IMR-90 (cell line): ENCODE measurements around the gene E2F4. TPM values are rescaled to one million over a fixed set of nuclear protein-coding genes. Genes with fewer than 3 reads are reported as not detected.
A peak's percentile ranks its signal among the peaks of the same experiment; 100 is the strongest.

ENCODE experiments used
- ATAC-seq: fragments of 200-7000 bp; cut with Tn5 transposase; 2 replicates; pipeline ENCODE4 v1.9.1; 2020; ENCODE audit warnings: low read depth, mild to moderate bottlenecking, moderate library complexity
- BruUV-seq: library from RNA; stranded (reverse); fragments of 400-500 nt; replicated peaks from 2 replicates; lab custom pipeline; 2021; lab: Mats Ljungman, UMichigan
- CTCF ChIA-PET: fragments of 300-600 bp; formaldehyde crosslinking; extraction: SDS; loops from one replicate; lab custom pipeline; 2021; ENCODE audit warnings: antibody characterized with exemption; lab: Yijun Ruan, JAX
- POLR2A ChIA-PET: fragments of 300-600 bp; sonication (Branson Sonifier 250); formaldehyde crosslinking; loops from one replicate; lab custom pipeline; 2022; ENCODE audit warnings: antibody characterized with exemption; ENCODE audit not compliant: unreplicated experiment; lab: Charles Lee
- DNase-seq: peaks from one replicate; pipeline ENCODE4 v3.0.0; 2013
- H2AFZ ChIP-seq: replicated peaks from 2 replicates; pipeline ENCODE3; 2013; ENCODE audit warnings: low read length, mild to moderate bottlenecking; ENCODE audit not compliant: poor library complexity
- H2AK5ac ChIP-seq: 2 replicates; pipeline ENCODE4 v1.6.1; 2013; ENCODE audit warnings: low read depth, low read length, inconsistent platforms
- H2AK9ac ChIP-seq: replicated peaks from 2 replicates; pipeline ENCODE3; 2013; ENCODE audit warnings: mild to moderate bottlenecking, low read depth, low read length, moderate library complexity; ENCODE audit not compliant: poor library complexity
- H2BK120ac ChIP-seq: 2 replicates; pipeline ENCODE4 v1.6.1; 2013; ENCODE audit warnings: low read depth, low read length, inconsistent platforms
- H2BK15ac ChIP-seq: 3 replicates; pipeline ENCODE4 v1.6.1; 2013; ENCODE audit warnings: low read depth, low read length, inconsistent platforms
- H2BK20ac ChIP-seq: 2 replicates; pipeline ENCODE4 v1.6.1; 2013; ENCODE audit warnings: low read depth, mild to moderate bottlenecking, inconsistent platforms, low read length, moderate library complexity
- H2BK5ac ChIP-seq: 2 replicates; pipeline ENCODE4 v1.6.1; 2013; ENCODE audit warnings: mild to moderate bottlenecking, low read depth, low read length, inconsistent platforms; ENCODE audit not compliant: poor library complexity, severe bottlenecking
- H3K14ac ChIP-seq: replicated peaks from 2 replicates; pipeline ENCODE4 v1.6.1; 2013; ENCODE audit warnings: low read depth, low read length, inconsistent platforms
- H3K18ac ChIP-seq: 2 replicates; pipeline ENCODE4 v1.6.1; 2013; ENCODE audit warnings: low read depth, low read length, control low read depth
- H3K23ac ChIP-seq: 2 replicates; pipeline ENCODE4 v1.6.1; 2013; ENCODE audit warnings: low read depth, low read length, inconsistent platforms
- H3K27ac ChIP-seq: 2 replicates; pipeline ENCODE4 v1.5.1; 2013; ENCODE audit warnings: mild to moderate bottlenecking, control low read depth, low read length; ENCODE audit not compliant: insufficient read depth
- H3K27me3 ChIP-seq: 2 replicates; pipeline ENCODE4 v1.6.1; 2013; ENCODE audit warnings: low read length; ENCODE audit not compliant: control insufficient read depth, insufficient read depth
- H3K36me3 ChIP-seq: 2 replicates; pipeline ENCODE4 v1.6.1; 2013; ENCODE audit warnings: low read length, mixed read lengths; ENCODE audit not compliant: control insufficient read depth, insufficient read depth
- H3K4ac ChIP-seq: 2 replicates; pipeline ENCODE4 v1.6.1; 2013; ENCODE audit warnings: low read depth, low read length, inconsistent platforms
- H3K4me1 ChIP-seq: 2 replicates; pipeline ENCODE4 v1.6.1; 2013; ENCODE audit warnings: low read length, mixed read lengths; ENCODE audit not compliant: control insufficient read depth, insufficient read depth
- H3K4me2 ChIP-seq: 2 replicates; pipeline ENCODE4 v1.6.1; 2013; ENCODE audit warnings: low read depth, mild to moderate bottlenecking, control low read depth, low read length, moderate library complexity
- H3K4me3 ChIP-seq: 2 replicates; pipeline ENCODE4 v1.5.1; 2013; ENCODE audit warnings: low read depth, mild to moderate bottlenecking, control low read depth, low read length, moderate library complexity; ENCODE audit not compliant: insufficient read depth
- H3K56ac ChIP-seq: 2 replicates; pipeline ENCODE4 v1.6.1; 2013; ENCODE audit warnings: low read length, inconsistent platforms; ENCODE audit not compliant: insufficient read depth; ENCODE audit errors: extremely low read depth
- H3K79me1 ChIP-seq, 2 experiments: 2 replicates each; pipeline ENCODE4 v1.6.1; 2013; ENCODE audit warnings: low read length in 2 of 2, inconsistent platforms in 1 of 2, low read depth in 1 of 2
- H3K9ac ChIP-seq: 2 replicates; pipeline ENCODE4 v1.6.1; 2013; ENCODE audit warnings: low read depth, low read length, control low read depth
- H3K9me1 ChIP-seq: 2 replicates; pipeline ENCODE4 v1.6.1; 2013; ENCODE audit warnings: low read length, inconsistent platforms; ENCODE audit not compliant: insufficient read depth
- H3K9me3 ChIP-seq: 2 replicates; pipeline ENCODE4 v1.6.1; 2013; ENCODE audit warnings: low read length; ENCODE audit not compliant: control insufficient read depth, insufficient read depth
- H4K20me1 ChIP-seq: 2 replicates; pipeline ENCODE4 v1.6.1; 2013; ENCODE audit warnings: low read length, inconsistent platforms; ENCODE audit not compliant: insufficient read depth
- H4K5ac ChIP-seq: 2 replicates; pipeline ENCODE4 v1.6.1; 2013; ENCODE audit warnings: mild to moderate bottlenecking, low read depth, low read length, control low read depth
- H4K8ac ChIP-seq, 2 experiments: 2 replicates each; pipeline ENCODE4 v1.6.1; 2013; ENCODE audit warnings: low read depth in 2 of 2, low read length in 2 of 2, control low read depth in 1 of 2, inconsistent platforms in 1 of 2
- H4K91ac ChIP-seq: 2 replicates; pipeline ENCODE4 v1.6.1; 2013; ENCODE audit warnings: low read depth, low read length, inconsistent platforms; ENCODE audit not compliant: insufficient read depth
- BHLHE40 ChIP-seq: fragments of 150-350 bp; IDR thresholded peaks from 2 replicates; pipeline ENCODE4 v1.6.1; 2016; ENCODE audit warnings: mild to moderate bottlenecking, low read depth, low read length
- CHD1 ChIP-seq: IDR thresholded peaks from 2 replicates; pipeline ENCODE4 v1.6.1; 2012; ENCODE audit warnings: low read depth, low read length, improper control_type of control experiment
- FOS ChIP-seq: fragments of 150-350 bp; IDR thresholded peaks from 2 replicates; pipeline ENCODE4 v1.6.1; 2016; ENCODE audit warnings: low read depth, low read length
- MAFK ChIP-seq: IDR thresholded peaks from 2 replicates; pipeline ENCODE4 v1.6.1; 2012; ENCODE audit warnings: low read depth, low read length, improper control_type of control experiment
- MAZ ChIP-seq: IDR thresholded peaks from 2 replicates; pipeline ENCODE4 v1.6.1; 2012; ENCODE audit warnings: low read depth, mild to moderate bottlenecking, low read length, improper control_type of control experiment, moderate library complexity, borderline replicate concordance
- MXI1 ChIP-seq: IDR thresholded peaks from 2 replicates; pipeline ENCODE4 v1.6.1; 2012; ENCODE audit warnings: low read depth, mild to moderate bottlenecking, low read length, moderate library complexity, borderline replicate concordance
- NFE2L2 ChIP-seq: fragments of 150-350 bp; IDR thresholded peaks from 2 replicates; pipeline ENCODE4 v1.6.1; 2016; ENCODE audit warnings: low read depth, mild to moderate bottlenecking, low read length
- POLR2A ChIP-seq: IDR thresholded peaks from 2 replicates; pipeline ENCODE4 v1.6.1; 2012; ENCODE audit warnings: mild to moderate bottlenecking, low read depth, low read length
- RAD21 ChIP-seq: IDR thresholded peaks from 2 replicates; pipeline ENCODE4 v1.6.1; 2012; ENCODE audit warnings: low read length, improper control_type of control experiment
- RFX5 ChIP-seq: IDR thresholded peaks from 2 replicates; pipeline ENCODE4 v1.8.0; 2012; ENCODE audit warnings: low read depth, mild to moderate bottlenecking, low read length, moderate library complexity
- SMC3 ChIP-seq: fragments of 150-350 bp; IDR thresholded peaks from 2 replicates; pipeline ENCODE4 v1.6.1; 2016; ENCODE audit warnings: low read depth, mild to moderate bottlenecking, antibody characterized with exemption, low read length, moderate library complexity
- WGBS, 2 experiments: methylation state at CpG; one replicate each; pipeline versions ENCODE4 v1.1.5 to v1.1.7; 2013; ENCODE audit warnings: missing lambda C conversion rate in 2 of 2; ENCODE audit not compliant: insufficient read length in 1 of 2; ENCODE audit errors: extremely low coverage in 2 of 2; 5-methylcytosine and 5-hydroxymethylcytosine counted together
- dilution Hi-C: fragments of 300-500 bp; cut with HindIII; formaldehyde crosslinking; loops from one replicate; pipeline ENCODE4 v1.14.3; 2018; ENCODE audit warnings: low sequenced_read_pairs; ENCODE audit not compliant: unreplicated experiment
- in situ Hi-C: fragments of 300-500 bp; cut with MboI; formaldehyde crosslinking; loops from 3 replicates; pipeline ENCODE4 v1.14.3; 2019; ENCODE audit warnings: low sequenced_read_pairs, inconsistent platforms, mixed read lengths
- intact Hi-C: fragments of 100-400 bp; cut with micrococcal nuclease; formaldehyde crosslinking; loops from 2 replicates; pipeline ENCODE4 v1.10.0; 2022
- polyA plus RNA-seq, 3 experiments: library from polyadenylated mRNA; depleted of rRNA; stranded (reverse); fragments of >200 nt; gene quantifications; 2 replicates each; pipeline ENCODE4 v1.2.3, GENCODE V29; 2012; ENCODE audit warnings: low replicate concordance in 1 of 3
- total RNA-seq: library from RNA; depleted of rRNA; stranded (reverse); fragments of >200 nt; gene quantifications from 2 replicates; pipeline ENCODE4 v1.2.3, GENCODE V29; 2012
- TF ChIP-seq, protein P1 (sequence below): fragments of 150-350 bp; IDR thresholded peaks from 2 replicates; pipeline ENCODE4 v1.6.1; 2016; ENCODE audit warnings: low read depth, mild to moderate bottlenecking, low read length, moderate library complexity, borderline replicate concordance
- TF ChIP-seq, protein P2 (sequence below): fragments of 150-350 bp; IDR thresholded peaks from 2 replicates; pipeline ENCODE4 v1.6.1; 2017; ENCODE audit warnings: mild to moderate bottlenecking, antibody characterized with exemption, low read length, low read depth
- TF ChIP-seq, protein P3 (sequence below): conservative IDR thresholded peaks from 2 replicates; pipeline ENCODE4 v1.5.1; 2012; ENCODE audit warnings: mild to moderate bottlenecking, low read depth, low read length, improper control_type of control experiment

The E2F4 gene
- total and polyA plus RNA-seq, 2 of the 4 experiments (the other 2 are of a cell fraction), result 63.4 to 103 TPM

GRCh38 chr16:67208154-67208896 lies 16.4 kb downstream of the E2F4 start:
- ATAC-seq, result no peak

More at GRCh38 chr16:67208154-67208896, 16.4 kb downstream of the E2F4 start:
- Histone ChIP-seq H3K4me2 (no peak overlapping the region), H3K4ac (peak overlapping the region; percentile 2; the same call in 1 of the 2 replicates), H3K9ac (no peak overlapping the region), H3K18ac (no peak overlapping the region), H2BK5ac (no peak overlapping the region), H2AFZ (peak overlapping the region; percentile 8), H3K27ac (no peak overlapping the region), H3K4me1 (peaks cover 8% of the 10 kb centered on the region), H3K79me1 (peaks cover 0 to 9% of the 10 kb centered on the region in 2 experiments; a peak in 1 of 4 replicates), H2BK20ac (no peak overlapping the region), H3K4me3 (no peak overlapping the region), H3K56ac (no peak overlapping the region), H3K36me3 (peaks cover 9% of the 10 kb centered on the region), H4K91ac (no peak overlapping the region), H2AK9ac (peak overlapping the region; percentile 70), H3K14ac (peak overlapping the region; percentile 53), H4K8ac (no peak overlapping the region), H3K23ac (no peak overlapping the region), H3K9me1 (peaks cover 20% of the 10 kb centered on the region), H2AK5ac (peak overlapping the region; percentile 3; the same call in 1 of the 2 replicates), H2BK120ac (no peak overlapping the region), H3K27me3 (no peaks in the 10 kb centered on the region), H2BK15ac (no peak overlapping the region), H4K5ac (no peak overlapping the region), H4K20me1 (0 out of 2 replicates have a peak, but pooled peaks cover 6% of the 10 kb centered on the region), H3K9me3 (no peaks in the 10 kb centered on the region)
- WGBS, 2 experiments, result no CpG with 5 or more reads among the region's 11 CpGs
- BruUV-seq, result no TSS peak
- in situ Hi-C loops (no loop called here), dilution Hi-C loops (no loop called here), intact Hi-C loops (no loop called here)
- POLR2A ChIA-PET, result no interaction called here
- TF ChIP-seq BHLHE40, result no peak
- TF ChIP-seq, protein P1, sequence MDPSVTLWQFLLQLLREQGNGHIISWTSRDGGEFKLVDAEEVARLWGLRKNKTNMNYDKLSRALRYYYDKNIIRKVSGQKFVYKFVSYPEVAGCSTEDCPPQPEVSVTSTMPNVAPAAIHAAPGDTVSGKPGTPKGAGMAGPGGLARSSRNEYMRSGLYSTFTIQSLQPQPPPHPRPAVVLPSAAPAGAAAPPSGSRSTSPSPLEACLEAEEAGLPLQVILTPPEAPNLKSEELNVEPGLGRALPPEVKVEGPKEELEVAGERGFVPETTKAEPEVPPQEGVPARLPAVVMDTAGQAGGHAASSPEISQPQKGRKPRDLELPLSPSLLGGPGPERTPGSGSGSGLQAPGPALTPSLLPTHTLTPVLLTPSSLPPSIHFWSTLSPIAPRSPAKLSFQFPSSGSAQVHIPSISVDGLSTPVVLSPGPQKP, result no peak
- TF ChIP-seq MAFK, result no peak
- no peak for TF ChIP-seq FOS
- no peak for TF ChIP-seq SMC3
- TF ChIP-seq RFX5, result no peak
- TF ChIP-seq, protein P2, sequence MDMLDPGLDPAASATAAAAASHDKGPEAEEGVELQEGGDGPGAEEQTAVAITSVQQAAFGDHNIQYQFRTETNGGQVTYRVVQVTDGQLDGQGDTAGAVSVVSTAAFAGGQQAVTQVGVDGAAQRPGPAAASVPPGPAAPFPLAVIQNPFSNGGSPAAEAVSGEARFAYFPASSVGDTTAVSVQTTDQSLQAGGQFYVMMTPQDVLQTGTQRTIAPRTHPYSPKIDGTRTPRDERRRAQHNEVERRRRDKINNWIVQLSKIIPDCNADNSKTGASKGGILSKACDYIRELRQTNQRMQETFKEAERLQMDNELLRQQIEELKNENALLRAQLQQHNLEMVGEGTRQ, result no peak
- TF ChIP-seq RAD21, result no peak
- TF ChIP-seq POLR2A, result no peak
- TF ChIP-seq CHD1, result no peak
- TF ChIP-seq, protein P3, sequence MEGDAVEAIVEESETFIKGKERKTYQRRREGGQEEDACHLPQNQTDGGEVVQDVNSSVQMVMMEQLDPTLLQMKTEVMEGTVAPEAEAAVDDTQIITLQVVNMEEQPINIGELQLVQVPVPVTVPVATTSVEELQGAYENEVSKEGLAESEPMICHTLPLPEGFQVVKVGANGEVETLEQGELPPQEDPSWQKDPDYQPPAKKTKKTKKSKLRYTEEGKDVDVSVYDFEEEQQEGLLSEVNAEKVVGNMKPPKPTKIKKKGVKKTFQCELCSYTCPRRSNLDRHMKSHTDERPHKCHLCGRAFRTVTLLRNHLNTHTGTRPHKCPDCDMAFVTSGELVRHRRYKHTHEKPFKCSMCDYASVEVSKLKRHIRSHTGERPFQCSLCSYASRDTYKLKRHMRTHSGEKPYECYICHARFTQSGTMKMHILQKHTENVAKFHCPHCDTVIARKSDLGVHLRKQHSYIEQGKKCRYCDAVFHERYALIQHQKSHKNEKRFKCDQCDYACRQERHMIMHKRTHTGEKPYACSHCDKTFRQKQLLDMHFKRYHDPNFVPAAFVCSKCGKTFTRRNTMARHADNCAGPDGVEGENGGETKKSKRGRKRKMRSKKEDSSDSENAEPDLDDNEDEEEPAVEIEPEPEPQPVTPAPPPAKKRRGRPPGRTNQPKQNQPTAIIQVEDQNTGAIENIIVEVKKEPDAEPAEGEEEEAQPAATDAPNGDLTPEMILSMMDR, result no peak
- no peak for TF ChIP-seq MXI1
- no peak for TF ChIP-seq NFE2L2
- no peak for TF ChIP-seq MAZ
- CTCF ChIA-PET, result no interaction called here
- no peak for DNase-seq
